ENCODE data around the gene KATNIP.

DNA sequence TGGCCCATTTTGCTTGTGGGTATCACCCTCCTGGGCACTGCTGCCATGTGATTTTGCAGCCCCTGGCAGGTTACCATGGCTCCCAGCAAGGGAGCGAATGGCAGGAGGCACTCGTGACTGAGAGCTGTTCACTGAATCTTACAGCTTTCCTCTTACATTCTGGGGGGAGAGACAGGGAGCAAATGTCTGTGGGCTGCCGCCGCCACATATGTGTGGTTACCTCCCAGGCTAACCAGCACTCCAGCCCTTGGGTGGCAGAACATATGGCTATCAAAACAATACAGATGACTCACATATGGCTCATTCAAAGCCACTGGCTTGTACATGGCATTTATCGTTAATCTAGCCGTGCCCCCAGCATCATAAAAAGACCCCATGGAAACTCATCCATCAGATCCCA, 20.0 kb upstream of the KATNIP start:
- TF ChIP-seq, protein P1, sequence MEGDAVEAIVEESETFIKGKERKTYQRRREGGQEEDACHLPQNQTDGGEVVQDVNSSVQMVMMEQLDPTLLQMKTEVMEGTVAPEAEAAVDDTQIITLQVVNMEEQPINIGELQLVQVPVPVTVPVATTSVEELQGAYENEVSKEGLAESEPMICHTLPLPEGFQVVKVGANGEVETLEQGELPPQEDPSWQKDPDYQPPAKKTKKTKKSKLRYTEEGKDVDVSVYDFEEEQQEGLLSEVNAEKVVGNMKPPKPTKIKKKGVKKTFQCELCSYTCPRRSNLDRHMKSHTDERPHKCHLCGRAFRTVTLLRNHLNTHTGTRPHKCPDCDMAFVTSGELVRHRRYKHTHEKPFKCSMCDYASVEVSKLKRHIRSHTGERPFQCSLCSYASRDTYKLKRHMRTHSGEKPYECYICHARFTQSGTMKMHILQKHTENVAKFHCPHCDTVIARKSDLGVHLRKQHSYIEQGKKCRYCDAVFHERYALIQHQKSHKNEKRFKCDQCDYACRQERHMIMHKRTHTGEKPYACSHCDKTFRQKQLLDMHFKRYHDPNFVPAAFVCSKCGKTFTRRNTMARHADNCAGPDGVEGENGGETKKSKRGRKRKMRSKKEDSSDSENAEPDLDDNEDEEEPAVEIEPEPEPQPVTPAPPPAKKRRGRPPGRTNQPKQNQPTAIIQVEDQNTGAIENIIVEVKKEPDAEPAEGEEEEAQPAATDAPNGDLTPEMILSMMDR (IDR thresholded peaks at IDR 0.05), result no peak
- TF ChIP-seq POLR2A (IDR thresholded peaks at IDR 0.05; ENCODE audit: low read depth) (no peak), POLR2AphosphoS5 (IDR thresholded peaks at IDR 0.05) (no peak), EP300 (IDR thresholded peaks at IDR 0.05) (no peak)

Data from esophagus muscularis mucosa (tissue), 4 donors.